Uterus (tissue), 4 donors: ENCODE results near the gene GALNT9. TPM values are rescaled to one million over a fixed set of nuclear protein-coding genes. Genes with fewer than 3 reads are reported as not detected.

ENCODE experiments used
- DNase-seq, 2 donors: peaks; one replicate each; pipeline ENCODE4 v3.0.0-alpha.2; 2019 to 2020
- H3K27ac ChIP-seq, 2 donors: fragments of 200-600 bp; sonication (generic); 1 replicate in 1 of 2; 2 replicates in 1 of 2; pipeline ENCODE4 v1.5.1; 2016 to 2018
- H3K27me3 ChIP-seq, 2 donors: fragments of 200-600 bp; sonication (generic); one replicate each; pipeline ENCODE4 v1.5.1; 2018 to 2019; ENCODE audit warnings: control low read depth in 1 of 2
- H3K36me3 ChIP-seq, 2 donors: fragments of 200-600 bp; sonication (generic); one replicate each; pipeline ENCODE4 v1.5.1; 2019; ENCODE audit warnings: control low read depth in 1 of 2
- H3K4me1 ChIP-seq, 2 donors: fragments of 200-600 bp; sonication (generic); one replicate each; pipeline ENCODE4 v1.5.1; 2018 to 2019; ENCODE audit warnings: control low read depth in 1 of 2
- H3K4me3 ChIP-seq, 2 donors: fragments of 200-600 bp; sonication (generic); 1 replicate in 1 of 2; 2 replicates in 1 of 2; pipeline ENCODE4 v1.5.1; 2018 to 2019; ENCODE audit warnings: mild to moderate bottlenecking in 1 of 2
- H3K9me3 ChIP-seq, 2 donors: fragments of 200-600 bp; sonication (generic); one replicate each; pipeline ENCODE4 v1.5.1; 2019; ENCODE audit warnings: control low read depth in 1 of 2
- POLR2A ChIP-seq, 2 donors: fragments of 450-650 bp; IDR thresholded peaks; one replicate each; pipeline ENCODE4 v1.6.1; 2016; ENCODE audit warnings: antibody characterized with exemption in 2 of 2, mild to moderate bottlenecking in 1 of 2, moderate library complexity in 1 of 2
- intact Hi-C: fragments of 100-400 bp; cut with DNase I; formaldehyde crosslinking; loops from one replicate; pipeline ENCODE4 v1.15.1; 2023; ENCODE audit warnings: low total_unique reads
- total RNA-seq, 4 donors: library from RNA; depleted of rRNA in 3 of 4; stranded (reverse); fragments of >200 nt in 3 of 4; gene quantifications; one replicate each; pipeline versions ENCODE4 v1.1.0 to v1.2.4, GENCODE V29; 2014 to 2023
- TF ChIP-seq, protein P1 (sequence below), 4 experiments: fragments of 200-600 bp in 2 of 4; fragments of 450-650 bp in 2 of 4; sonication (generic) in 2 of 4; IDR thresholded peaks; one replicate each; pipeline ENCODE4 v1.5.1; 2016 to 2019; ENCODE audit warnings: antibody characterized with exemption in 4 of 4, mild to moderate bottlenecking in 2 of 4, moderate library complexity in 1 of 4
- donor health status: DM: yes; HTN: yes; CAD: no.

The GALNT9 gene
- total RNA-seq, 4 donors from 2014 or later: 1.5 to 4.3 TPM; not detected in 2

DNA sequence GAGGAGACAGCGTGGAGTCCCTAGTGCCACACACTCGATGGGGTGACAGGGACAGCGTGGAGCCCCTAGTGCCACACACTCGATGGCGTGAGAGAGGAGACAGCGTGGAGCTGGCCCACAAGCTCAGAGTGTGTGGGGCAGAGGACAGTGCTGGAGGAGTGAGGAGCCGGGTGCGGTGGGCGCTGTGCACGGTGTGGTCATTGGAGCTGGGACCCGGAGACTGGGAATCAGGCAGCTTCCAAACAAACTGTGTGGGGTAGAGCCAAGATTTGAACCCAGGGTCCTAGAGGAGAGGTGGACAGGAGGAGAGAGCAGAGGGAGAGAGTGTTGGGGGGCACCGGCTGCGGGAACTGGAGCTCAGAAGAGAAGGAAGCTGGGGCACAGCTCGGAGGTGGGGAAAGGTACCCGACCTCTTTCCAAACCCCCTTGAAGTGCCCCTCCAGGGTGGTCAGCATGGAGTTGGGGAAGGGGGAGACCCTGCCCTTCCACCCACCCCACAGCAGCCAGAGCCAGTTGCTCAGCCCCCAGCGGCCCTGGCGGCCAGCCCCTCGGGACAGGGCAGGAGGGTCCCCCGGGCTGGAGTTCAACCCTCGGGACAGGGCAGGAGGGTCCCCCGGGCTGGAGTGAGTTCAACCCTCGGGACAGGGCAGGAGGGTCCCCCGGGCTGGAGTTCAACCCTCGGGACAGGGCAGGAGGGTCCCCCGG lies 94.1 kb downstream of the GALNT9 start:
- H3K36me3 ChIP-seq: no peaks in the 10 kb centered on the region
- DNase-seq: no peak
- H3K27ac ChIP-seq: no peak overlapping the region
- no peaks in the 10 kb centered on the region for H3K4me1 ChIP-seq
- H3K27me3 ChIP-seq: no peaks in the 10 kb centered on the region
- TF ChIP-seq, protein P1, sequence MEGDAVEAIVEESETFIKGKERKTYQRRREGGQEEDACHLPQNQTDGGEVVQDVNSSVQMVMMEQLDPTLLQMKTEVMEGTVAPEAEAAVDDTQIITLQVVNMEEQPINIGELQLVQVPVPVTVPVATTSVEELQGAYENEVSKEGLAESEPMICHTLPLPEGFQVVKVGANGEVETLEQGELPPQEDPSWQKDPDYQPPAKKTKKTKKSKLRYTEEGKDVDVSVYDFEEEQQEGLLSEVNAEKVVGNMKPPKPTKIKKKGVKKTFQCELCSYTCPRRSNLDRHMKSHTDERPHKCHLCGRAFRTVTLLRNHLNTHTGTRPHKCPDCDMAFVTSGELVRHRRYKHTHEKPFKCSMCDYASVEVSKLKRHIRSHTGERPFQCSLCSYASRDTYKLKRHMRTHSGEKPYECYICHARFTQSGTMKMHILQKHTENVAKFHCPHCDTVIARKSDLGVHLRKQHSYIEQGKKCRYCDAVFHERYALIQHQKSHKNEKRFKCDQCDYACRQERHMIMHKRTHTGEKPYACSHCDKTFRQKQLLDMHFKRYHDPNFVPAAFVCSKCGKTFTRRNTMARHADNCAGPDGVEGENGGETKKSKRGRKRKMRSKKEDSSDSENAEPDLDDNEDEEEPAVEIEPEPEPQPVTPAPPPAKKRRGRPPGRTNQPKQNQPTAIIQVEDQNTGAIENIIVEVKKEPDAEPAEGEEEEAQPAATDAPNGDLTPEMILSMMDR (IDR thresholded peaks at IDR 0.05): no peak
- TF ChIP-seq POLR2A (IDR thresholded peaks at IDR 0.05): no peak
- H3K4me3 ChIP-seq: no peak overlapping the region
- intact Hi-C loops: no loop called here
- H3K9me3 ChIP-seq: no peaks in the 10 kb centered on the region

DNA sequence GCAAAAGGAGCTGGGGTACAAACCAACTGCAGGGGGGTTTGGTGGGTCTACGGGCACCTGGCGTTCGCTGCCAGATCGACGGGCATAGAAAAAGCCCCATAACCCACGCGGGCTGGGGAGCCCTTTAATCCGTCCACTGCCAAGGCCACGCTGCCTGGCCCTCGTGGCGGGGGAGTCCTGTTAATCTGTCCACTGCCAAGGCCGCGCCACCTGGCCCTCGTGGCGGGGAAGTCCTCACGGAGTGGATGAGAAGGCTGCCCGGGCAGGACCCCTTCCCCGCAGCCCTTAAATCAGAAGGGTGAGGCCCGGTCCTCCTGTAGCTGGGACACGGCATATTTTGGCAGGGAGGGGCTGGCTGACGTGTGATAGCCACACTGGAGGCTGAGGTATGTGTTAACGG lies 99.0 kb downstream of the GALNT9 start:
- peaks cover 0 to 13% of the 10 kb centered on the region in 2 donors for H3K27me3 ChIP-seq
- H3K9me3 ChIP-seq: no peaks in the 10 kb centered on the region
- H3K27ac ChIP-seq: no peak overlapping the region
- no peak for DNase-seq
- intact Hi-C loops: no loop called here
- TF ChIP-seq, protein P1 (IDR thresholded peaks at IDR 0.05): no peak
- TF ChIP-seq POLR2A (IDR thresholded peaks at IDR 0.05): no peak
- H3K36me3 ChIP-seq: no peaks in the 10 kb centered on the region
- no peak overlapping the region for H3K4me3 ChIP-seq
- no peaks in the 10 kb centered on the region for H3K4me1 ChIP-seq

DNA sequence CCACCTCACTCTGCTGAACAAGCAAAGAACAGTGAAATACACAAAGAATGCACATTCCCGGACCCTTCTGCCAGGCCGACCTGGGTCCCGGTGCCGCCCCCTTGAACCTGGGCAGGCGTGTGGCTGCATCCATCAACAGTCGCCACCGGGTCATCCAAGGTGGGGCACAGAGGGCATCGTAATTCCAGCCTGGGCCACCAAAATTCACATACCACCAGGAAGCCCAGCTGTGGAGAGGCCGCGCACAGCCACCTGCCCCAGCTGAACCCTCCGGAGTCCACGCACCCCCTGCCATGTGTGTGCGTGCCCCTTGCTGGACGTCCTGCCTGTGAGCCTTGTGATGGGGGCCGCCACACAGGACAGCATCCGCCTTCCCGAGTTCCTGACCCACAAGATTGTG lies 99.5 kb downstream of the GALNT9 start:
- intact Hi-C loops: no loop called here
- peaks cover 0 to 14% of the 10 kb centered on the region in 2 donors for H3K27me3 ChIP-seq
- DNase-seq: no peak
- no peaks in the 10 kb centered on the region for H3K9me3 ChIP-seq
- H3K4me1 ChIP-seq: no peaks in the 10 kb centered on the region
- no peak overlapping the region for H3K4me3 ChIP-seq
- H3K36me3 ChIP-seq: no peaks in the 10 kb centered on the region
- no peak overlapping the region for H3K27ac ChIP-seq
- no peak for TF ChIP-seq POLR2A (IDR thresholded peaks at IDR 0.05)
- TF ChIP-seq, protein P1 (IDR thresholded peaks at IDR 0.05): no peak

DNA sequence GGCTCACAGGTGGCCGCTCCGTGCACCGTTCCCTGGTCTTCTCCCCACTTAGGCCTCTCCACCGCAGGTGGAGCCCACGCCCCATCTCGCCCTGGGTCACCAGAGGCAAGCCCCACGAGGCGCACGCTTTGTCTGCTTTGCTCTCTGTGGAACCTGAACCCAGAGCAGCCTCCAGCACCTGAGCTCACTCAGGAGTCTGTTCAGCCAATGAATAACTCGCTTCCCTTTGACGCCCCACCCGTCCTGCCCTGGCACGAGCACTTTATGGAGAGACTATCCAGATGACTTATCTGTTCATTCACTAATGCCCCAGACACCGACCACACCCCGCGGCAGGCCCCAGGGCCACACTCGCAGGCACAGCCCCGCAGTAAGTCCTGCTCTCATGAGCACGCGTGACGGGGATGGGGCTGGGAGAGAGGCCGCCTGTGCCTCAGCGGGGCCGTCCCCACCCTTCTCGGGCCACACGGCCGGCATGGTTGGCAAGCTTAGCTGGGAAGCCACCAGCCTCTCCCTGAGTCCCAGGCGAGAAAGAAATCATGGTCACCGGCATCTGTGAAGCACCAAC lies 100.1 kb downstream of the GALNT9 start:
- H3K27ac ChIP-seq: no peak overlapping the region
- no peaks in the 10 kb centered on the region for H3K36me3 ChIP-seq
- TF ChIP-seq, protein P1 (IDR thresholded peaks at IDR 0.05): no peak
- intact Hi-C loops: no loop called here
- no peaks in the 10 kb centered on the region for H3K4me1 ChIP-seq
- H3K9me3 ChIP-seq: no peaks in the 10 kb centered on the region
- DNase-seq: no peak
- H3K27me3 ChIP-seq: peaks cover 0 to 14% of the 10 kb centered on the region in 2 donors
- no peak overlapping the region for H3K4me3 ChIP-seq

DNA sequence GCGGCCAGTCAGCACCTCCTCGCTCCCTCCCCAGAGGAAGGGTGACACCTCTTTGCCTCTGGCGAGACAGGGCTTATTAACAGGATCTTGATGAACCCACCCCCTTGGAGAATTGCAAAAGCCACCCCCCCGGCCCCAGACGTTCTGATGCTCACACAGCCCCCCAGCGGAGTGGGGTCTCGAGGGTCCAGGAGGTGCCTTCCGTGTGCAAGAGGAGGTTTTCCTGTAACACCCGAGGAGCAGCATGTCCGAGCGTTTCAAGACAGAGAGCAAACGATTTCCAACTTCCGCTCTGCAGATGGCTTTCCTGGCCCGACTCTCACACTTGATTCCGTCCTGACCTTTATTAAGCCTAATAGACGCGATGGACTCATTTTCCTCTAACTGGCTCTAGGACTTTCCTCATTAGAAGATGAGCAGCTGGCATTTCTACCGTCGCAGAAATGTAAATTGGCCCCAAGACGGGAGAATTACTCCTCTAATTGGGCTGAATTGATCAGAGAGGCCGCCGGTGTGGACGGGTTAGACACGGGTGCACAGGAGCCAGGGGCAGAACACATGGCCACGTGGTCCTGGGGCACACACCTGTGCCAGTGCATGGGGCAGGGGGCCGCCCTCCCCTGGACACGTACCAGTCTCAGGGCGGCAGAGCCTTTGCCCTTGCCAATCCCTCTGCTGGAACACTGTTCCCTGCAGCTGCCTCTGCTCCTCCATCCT lies 100.8 kb downstream of the GALNT9 start:
- intact Hi-C loops: no loop called here
- H3K4me3 ChIP-seq: no peak overlapping the region
- H3K27ac ChIP-seq: no peak overlapping the region
- peaks cover 0 to 14% of the 10 kb centered on the region in 2 donors for H3K27me3 ChIP-seq
- TF ChIP-seq, protein P1 (IDR thresholded peaks at IDR 0.05): no peak
- TF ChIP-seq POLR2A (IDR thresholded peaks at IDR 0.05): no peak
- H3K36me3 ChIP-seq: no peaks in the 10 kb centered on the region
- DNase-seq: no peak
- no peaks in the 10 kb centered on the region for H3K9me3 ChIP-seq
- no peaks in the 10 kb centered on the region for H3K4me1 ChIP-seq
